ENCODE results near the gene GRM7. TPM values are rescaled to one million over a fixed set of nuclear protein-coding genes. Genes with fewer than 3 reads are reported as not detected.

The GRM7 gene
- total RNA-seq, 2 donors from 2014 or later = 0.96 to 1.5 TPM

DNA sequence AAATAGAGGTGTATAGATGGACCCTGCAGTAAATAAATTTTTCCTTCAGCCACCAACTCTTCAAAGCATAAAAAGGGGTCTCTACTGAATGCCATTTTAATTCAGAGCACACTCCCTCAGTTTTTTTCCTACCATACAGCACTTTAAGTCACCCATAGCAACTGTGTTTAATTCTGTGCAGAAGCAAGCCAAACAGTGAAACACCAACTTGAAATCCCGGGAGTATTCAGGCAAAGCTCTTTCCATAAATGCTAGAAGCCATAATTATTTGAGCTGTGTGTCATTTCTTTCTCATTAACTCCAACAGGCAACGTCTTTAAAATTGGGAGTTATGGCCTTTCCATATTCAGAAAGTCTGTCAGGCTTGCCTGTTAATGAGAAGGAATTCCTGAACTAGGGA is 562.1 kb downstream of the GRM7 start:
- Histone ChIP-seq H3K4me1 (replicated peaks) (no peaks in the 10 kb centered on the region), H3K9me3 (no peaks in the 10 kb centered on the region), H3K36me3 (no peaks in the 10 kb centered on the region), H3K27ac (no peak overlapping the region), H3K27me3 (replicated peaks; ENCODE audit: insufficient read depth) (no peaks in the 10 kb centered on the region), H3K4me3 (no peak overlapping the region)
- no peak for DNase-seq (ENCODE audit: low spot score)
- intact Hi-C loops (cut with DNase I) = no loop called here
- TF ChIP-seq POLR2AphosphoS5 (IDR thresholded peaks at IDR 0.05) (no peak), POLR2A (IDR thresholded peaks at IDR 0.05) (no peak)
- TF ChIP-seq, protein P1, sequence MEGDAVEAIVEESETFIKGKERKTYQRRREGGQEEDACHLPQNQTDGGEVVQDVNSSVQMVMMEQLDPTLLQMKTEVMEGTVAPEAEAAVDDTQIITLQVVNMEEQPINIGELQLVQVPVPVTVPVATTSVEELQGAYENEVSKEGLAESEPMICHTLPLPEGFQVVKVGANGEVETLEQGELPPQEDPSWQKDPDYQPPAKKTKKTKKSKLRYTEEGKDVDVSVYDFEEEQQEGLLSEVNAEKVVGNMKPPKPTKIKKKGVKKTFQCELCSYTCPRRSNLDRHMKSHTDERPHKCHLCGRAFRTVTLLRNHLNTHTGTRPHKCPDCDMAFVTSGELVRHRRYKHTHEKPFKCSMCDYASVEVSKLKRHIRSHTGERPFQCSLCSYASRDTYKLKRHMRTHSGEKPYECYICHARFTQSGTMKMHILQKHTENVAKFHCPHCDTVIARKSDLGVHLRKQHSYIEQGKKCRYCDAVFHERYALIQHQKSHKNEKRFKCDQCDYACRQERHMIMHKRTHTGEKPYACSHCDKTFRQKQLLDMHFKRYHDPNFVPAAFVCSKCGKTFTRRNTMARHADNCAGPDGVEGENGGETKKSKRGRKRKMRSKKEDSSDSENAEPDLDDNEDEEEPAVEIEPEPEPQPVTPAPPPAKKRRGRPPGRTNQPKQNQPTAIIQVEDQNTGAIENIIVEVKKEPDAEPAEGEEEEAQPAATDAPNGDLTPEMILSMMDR (IDR thresholded peaks at IDR 0.05) = no peak
- 59% methylated on average over 2 of the region's 2 CpGs for WGBS

DNA sequence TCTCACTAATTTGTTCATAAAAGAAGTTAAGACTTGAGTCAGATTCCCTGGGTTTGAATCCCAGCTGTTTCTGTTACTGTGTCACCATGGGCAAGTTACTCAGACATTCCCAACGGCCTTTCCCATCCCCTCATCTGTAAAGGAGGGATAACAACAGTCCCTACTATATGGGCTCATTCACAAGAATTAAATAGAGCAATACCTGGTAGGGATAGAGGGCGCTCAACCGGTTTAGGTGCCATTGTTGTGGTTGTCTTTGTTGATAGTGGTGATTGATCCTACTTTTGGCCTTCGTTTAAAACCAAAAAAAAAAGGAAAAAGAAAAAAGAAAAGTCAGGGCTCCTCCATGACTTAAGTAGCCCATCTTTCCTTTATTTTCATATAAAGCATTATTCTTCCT is 563.1 kb downstream of the GRM7 start:
- no peaks in the 10 kb centered on the region for H3K4me1 ChIP-seq (replicated peaks)
- no peak for DNase-seq (ENCODE audit: low spot score)
- 67% methylated on average over 4 of the region's 4 CpGs for WGBS
- no peaks in the 10 kb centered on the region for H3K9me3 ChIP-seq
- H3K36me3 ChIP-seq = no peaks in the 10 kb centered on the region
- no peaks in the 10 kb centered on the region for H3K27me3 ChIP-seq (replicated peaks; ENCODE audit: insufficient read depth)
- no peak overlapping the region for H3K4me3 ChIP-seq
- H3K27ac ChIP-seq = no peak overlapping the region
- intact Hi-C loops (cut with DNase I) = no loop called here
- TF ChIP-seq, protein P1 (IDR thresholded peaks at IDR 0.05) = no peak
- TF ChIP-seq POLR2A (IDR thresholded peaks at IDR 0.05) (no peak), POLR2AphosphoS5 (IDR thresholded peaks at IDR 0.05) (no peak)

DNA sequence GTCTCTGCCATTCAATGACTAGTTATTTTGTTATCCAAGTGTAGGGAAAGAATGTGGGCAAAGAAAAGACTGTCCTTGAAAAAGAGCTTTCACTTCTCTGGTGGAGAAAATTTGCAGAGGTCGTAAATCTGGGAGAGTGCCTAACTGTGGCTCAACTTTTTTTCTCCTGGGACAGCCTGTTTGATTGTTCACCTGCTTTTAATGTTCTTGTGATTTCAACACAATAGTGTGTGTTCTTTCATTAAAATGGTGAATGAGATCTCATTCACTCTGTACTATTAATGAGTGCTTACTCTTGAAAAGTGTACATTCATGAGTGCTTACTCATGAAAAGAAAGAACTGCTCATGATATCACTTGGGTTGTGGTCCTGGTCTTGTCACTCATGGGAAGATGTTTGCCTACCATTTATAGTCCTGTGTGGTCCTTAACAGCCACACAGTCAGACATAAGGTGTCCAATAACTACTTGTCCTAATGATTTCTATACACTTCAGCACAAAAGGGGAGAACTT is 567.3 kb downstream of the GRM7 start:
- H3K27ac ChIP-seq = no peak overlapping the region
- H3K4me3 ChIP-seq = no peak overlapping the region
- no peaks in the 10 kb centered on the region for H3K27me3 ChIP-seq (replicated peaks; ENCODE audit: insufficient read depth)
- WGBS = 46% methylated on average over 1 of the region's 1 CpG
- no peaks in the 10 kb centered on the region for H3K9me3 ChIP-seq
- intact Hi-C loops (cut with DNase I) = no loop called here
- TF ChIP-seq POLR2A (IDR thresholded peaks at IDR 0.05) (no peak), POLR2AphosphoS5 (IDR thresholded peaks at IDR 0.05) (no peak)
- TF ChIP-seq, protein P1 (IDR thresholded peaks at IDR 0.05) = no peak
- no peak for DNase-seq (ENCODE audit: low spot score)
- no peaks in the 10 kb centered on the region for H3K36me3 ChIP-seq
- no peaks in the 10 kb centered on the region for H3K4me1 ChIP-seq (replicated peaks)

DNA sequence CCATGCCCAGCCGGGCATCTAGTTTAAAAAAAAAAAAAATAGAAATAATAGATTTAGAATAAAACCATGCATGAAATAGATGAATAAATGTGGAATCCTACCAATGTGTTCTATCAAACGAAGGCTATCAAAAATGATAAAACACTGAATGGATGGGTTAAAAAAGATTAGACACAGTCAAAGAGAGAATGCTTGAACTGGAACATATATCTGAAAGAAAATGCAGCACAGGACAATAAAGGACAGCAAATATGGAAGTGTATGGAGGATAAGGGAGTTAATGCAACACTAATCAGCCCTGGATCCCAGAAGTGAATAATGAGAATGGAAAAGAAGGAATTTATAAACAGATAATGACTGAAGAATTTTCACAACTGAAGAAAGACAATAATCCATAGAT is 571.7 kb downstream of the GRM7 start:
- TF ChIP-seq, protein P1 (IDR thresholded peaks at IDR 0.05) = no peak
- TF ChIP-seq POLR2A (IDR thresholded peaks at IDR 0.05) (no peak), POLR2AphosphoS5 (IDR thresholded peaks at IDR 0.05) (no peak)
- no peak overlapping the region for H3K4me3 ChIP-seq
- no peaks in the 10 kb centered on the region for H3K27me3 ChIP-seq (replicated peaks; ENCODE audit: insufficient read depth)
- intact Hi-C loops (cut with DNase I) = no loop called here
- DNase-seq (ENCODE audit: low spot score) = no peak
- H3K27ac ChIP-seq = no peak overlapping the region
- no peaks in the 10 kb centered on the region for H3K9me3 ChIP-seq
- H3K36me3 ChIP-seq = no peaks in the 10 kb centered on the region
- no peaks in the 10 kb centered on the region for H3K4me1 ChIP-seq (replicated peaks)
- WGBS = 95% methylated on average over 2 of the region's 2 CpGs

DNA sequence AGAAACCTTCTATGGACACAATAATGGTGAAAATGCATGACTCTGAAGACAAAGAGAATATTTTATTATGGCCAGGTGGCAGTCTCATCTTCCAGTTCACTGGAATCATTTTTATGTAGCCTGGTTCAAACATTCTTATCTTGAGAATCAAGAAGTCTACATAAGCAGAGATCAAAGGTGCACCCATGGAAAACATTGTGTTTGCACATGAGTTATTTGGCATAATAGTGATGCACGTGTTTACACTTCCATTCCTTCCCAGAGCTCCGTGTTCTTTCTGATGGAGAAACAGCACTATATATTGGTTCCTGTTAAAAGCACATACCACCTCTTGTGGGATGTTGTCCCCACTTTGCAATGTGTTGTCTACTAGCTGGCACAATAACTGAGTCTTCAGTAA is 572.2 kb downstream of the GRM7 start:
- no peaks in the 10 kb centered on the region for H3K27me3 ChIP-seq (replicated peaks; ENCODE audit: insufficient read depth)
- intact Hi-C loops (cut with DNase I) = no loop called here
- no peak overlapping the region for H3K27ac ChIP-seq
- H3K4me3 ChIP-seq = no peak overlapping the region
- no peaks in the 10 kb centered on the region for H3K36me3 ChIP-seq
- WGBS = 68% methylated on average over 2 of the region's 2 CpGs
- H3K4me1 ChIP-seq (replicated peaks) = no peaks in the 10 kb centered on the region
- TF ChIP-seq POLR2A (IDR thresholded peaks at IDR 0.05) (no peak), POLR2AphosphoS5 (IDR thresholded peaks at IDR 0.05) (peak; percentile 54)
- no peaks in the 10 kb centered on the region for H3K9me3 ChIP-seq
- peak; percentile 7 for DNase-seq (ENCODE audit: low spot score)
